Measurements from ENCODE around the gene PPP1R9A. TPM values are rescaled to one million over a fixed set of nuclear protein-coding genes. Genes with fewer than 3 reads are reported as not detected.

Gene PPP1R9A
- total RNA-seq, 1 donor from 2014 or later = 21.9 TPM

DNA sequence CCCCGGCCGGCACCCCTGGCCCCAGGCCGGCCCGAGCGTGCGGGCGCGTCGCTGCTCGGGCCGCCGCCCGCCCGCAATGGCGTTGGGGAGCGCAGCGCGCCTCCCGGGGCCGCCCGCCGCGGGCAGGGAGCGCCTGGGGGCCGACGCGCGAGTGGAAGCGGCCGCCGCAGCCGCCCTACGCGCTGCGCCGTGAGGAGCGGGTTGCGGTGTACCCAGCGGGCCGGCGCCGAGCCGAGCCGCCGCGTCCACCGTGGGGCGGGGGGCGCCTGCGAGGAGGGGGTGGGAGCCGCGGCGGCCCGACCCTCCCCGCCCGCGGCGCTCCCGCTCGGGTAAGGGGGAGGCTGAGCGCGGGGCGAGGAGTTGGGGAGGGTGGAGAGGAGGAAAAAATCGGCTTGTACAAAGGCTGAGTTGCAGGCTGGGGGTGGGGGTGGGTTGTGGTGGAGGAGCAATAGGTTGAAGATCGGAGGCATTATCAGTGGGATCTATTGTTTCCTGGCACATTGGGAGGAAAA is 473 bp downstream of the PPP1R9A start:
- intact Hi-C loops (cut with DNase I) = loop anchor here (5.0 to 10.0 kb wide), 2 partner anchors 139 to 287 kb away; no protein-coding TSS in a partner anchor
- peak; percentile 47 for ATAC-seq
- peak; percentile 64 for DNase-seq (ENCODE audit: missing footprints)

DNA sequence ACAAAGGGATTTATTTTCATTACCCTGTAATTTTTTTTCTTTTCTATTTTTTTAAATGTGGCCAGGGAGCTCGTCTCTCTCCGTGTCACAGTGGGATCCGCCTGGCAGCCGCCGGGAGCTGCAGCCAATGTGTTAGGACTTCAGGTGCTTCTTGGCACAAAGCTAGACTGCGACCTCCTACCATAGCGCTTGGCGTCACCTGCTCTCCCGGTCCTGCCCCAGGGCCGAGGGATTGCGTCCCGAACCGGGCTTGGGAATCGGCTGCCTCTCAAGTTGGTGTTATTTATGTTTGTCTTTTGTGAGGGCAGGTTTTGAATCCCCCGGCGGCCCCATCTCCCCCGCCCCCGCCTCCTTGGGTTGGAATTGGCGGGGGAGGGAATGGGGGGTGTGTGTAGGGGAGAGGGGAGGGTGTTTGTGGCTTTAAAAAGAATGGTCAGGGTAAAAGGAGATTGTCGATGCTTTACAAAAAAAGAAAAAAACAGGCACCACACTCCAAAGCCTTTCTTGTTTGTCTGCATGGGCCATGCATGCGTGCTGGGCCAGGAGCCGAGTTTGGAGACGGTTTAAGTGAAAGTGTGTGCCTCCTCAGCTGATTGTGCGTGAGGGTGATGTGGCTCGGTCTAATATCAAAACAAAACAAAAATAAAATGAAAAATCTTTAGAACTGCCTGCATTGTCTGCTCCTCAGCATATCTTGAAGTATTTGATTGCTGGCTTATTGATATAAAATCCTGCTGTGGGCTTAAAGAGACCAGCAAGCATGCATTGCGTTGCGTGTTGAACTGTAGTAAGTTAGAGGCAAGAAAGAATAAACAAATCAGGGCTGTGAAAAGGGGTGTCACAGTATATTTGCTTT is 1.2 kb downstream of the PPP1R9A start:
- peak; percentile 60 for DNase-seq (ENCODE audit: missing footprints)
- intact Hi-C loops (cut with DNase I) = loop anchor here (5.0 to 10.0 kb wide), 2 partner anchors 139 to 286 kb away; no protein-coding TSS in a partner anchor

DNA sequence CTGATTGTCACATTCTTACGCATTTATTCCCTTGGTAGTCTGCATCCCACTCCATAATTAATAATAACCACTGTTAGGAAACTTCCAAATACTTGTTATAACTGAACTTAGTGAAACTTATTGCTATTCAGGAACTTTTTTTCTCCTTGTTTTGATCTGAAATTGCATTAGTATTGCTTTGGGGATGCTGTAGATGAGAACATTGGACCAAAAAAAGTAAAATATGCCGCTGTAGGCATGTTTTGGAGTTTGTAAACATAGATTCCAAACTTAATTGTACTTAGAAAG is 1.7 kb downstream of the PPP1R9A start:
- DNase-seq (ENCODE audit: missing footprints) = no peak
- intact Hi-C loops (cut with DNase I) = loop anchor here (5.0 to 10.0 kb wide), 2 partner anchors 138 to 286 kb away; no protein-coding TSS in a partner anchor
- ATAC-seq = no peak

More for the DNA sequence above, 1.2 kb downstream of the PPP1R9A start:
- ATAC-seq = peak; percentile 37

DNA sequence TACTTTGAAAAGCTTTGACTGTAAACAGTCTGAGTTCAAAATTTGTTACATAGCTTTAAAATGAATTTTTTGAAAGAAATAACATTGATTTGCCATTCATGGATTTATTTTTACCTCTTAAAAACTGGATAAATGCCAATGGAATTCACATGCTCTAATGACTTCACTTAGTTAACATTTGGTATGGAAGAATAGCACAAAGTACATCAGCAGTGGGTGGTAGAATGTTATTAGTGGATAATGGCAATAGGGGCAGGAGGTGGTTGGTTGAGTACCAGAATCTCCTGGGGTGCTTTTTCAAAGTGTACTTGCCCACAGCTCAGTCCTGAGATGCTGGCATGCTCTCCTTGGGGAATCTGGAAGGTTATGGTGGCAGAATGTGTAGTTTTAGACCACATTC is 4.7 kb downstream of the PPP1R9A start:
- ATAC-seq = no peak
- no peak for DNase-seq (ENCODE audit: missing footprints)
- intact Hi-C loops (cut with DNase I) = no loop called here

DNA sequence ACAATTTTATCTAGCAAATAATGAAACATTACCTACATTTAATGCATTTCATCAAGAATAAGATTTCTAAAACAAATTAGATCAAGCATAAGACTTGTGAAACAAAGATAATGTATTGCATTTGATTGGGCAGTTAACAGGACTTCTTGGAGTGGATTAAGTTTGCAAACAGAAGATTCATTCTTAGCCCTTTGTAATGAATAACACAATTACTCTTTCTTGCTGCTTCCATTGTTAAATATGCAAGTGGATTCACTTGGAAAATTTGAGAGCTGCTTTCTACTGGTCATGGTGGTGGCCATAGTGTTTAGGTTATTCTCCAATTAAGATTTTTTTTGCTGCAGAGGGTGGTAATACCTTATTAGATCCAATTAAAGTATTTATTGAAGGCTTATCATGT is 6.0 kb downstream of the PPP1R9A start:
- intact Hi-C loops (cut with DNase I) = no loop called here
- DNase-seq (ENCODE audit: missing footprints) (no peak), ATAC-seq (no peak)

DNA sequence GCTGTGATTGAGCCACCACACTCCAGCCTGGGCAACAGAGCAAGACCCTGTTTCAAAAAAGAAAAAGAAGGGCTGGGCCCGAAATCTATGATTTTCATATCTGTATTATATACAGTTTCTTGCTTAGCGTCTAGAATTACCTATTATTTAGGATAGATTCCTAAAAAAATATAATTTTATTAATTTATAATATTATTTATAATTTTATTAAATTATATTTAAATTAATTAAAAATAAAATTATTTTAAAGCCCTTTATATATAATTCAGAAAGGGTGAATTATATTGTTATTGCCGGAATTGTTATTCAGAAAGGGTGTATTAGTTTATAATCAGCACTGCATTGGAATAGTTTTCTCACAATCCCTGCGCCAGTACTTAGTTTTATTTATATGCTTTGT is 14.5 kb downstream of the PPP1R9A start:
- intact Hi-C loops (cut with DNase I) = no loop called here
- ATAC-seq (no peak), DNase-seq (ENCODE audit: missing footprints) (no peak)

DNA sequence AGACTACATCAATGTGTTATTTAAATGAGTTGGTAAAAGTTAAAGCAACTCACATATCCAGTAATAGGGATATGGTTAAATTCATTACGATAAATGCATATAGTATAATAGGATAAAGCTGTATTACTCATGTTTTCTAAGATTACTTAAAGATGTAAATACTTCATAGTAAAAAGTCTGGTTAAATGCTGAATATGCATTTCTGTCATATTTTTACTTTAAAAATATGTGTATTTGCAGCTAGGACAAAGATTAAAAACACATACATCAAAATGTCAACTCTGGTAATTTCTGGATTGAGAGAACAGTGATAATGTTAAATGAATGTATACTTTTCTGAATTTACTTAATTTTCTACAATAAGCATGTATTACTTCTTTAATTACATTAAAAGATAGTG is 15.1 kb downstream of the PPP1R9A start:
- intact Hi-C loops (cut with DNase I) = no loop called here
- ATAC-seq (no peak), DNase-seq (ENCODE audit: missing footprints) (no peak)

DNA sequence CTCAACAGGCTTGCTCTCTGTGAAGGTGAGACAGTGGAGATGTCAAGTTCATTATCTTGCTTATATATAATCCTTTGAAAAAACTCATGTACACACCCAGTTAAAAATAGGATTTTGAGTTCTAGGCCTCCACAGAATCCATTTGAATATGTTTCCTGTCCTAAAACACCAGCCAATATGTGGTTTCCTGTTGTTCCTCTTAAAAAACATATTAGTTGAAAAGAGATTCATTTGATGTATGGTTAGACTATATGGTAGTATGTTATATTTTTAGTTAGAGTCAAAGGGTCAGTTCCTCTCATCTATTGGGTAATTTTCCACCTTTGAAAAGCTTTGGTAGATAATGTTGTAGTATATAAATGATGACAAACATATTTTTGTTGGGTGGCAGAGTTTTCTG is 16.0 kb downstream of the PPP1R9A start:
- intact Hi-C loops (cut with DNase I) = no loop called here
- no peak for ATAC-seq
- no peak for DNase-seq (ENCODE audit: missing footprints)

DNA sequence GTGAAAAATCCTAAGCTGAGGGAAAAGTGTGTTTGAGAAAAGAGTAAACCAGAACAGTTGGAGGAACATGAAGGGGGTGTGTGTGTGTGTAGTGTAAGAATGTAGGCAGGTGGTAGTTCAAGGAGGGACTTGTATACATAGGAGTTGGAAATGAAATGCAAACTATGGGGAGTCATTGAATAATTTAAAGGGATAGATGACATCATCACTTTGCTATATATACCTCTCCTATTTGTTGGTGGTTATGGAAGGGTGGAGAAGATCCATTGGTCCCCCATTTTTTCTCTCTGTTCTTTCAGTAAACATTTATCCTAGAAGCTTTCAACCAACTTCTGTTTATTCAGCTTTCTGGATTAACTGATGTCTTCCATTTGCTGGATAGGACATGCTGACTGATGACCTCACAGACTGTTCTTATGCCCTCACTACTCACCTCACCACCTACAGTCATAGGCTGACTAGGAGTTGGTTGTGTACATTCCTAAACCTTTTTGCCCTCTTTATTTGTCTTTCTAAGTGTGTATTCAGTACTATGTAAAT is 20.8 kb downstream of the PPP1R9A start:
- ATAC-seq (no peak), DNase-seq (ENCODE audit: missing footprints) (no peak)
- intact Hi-C loops (cut with DNase I) = no loop called here

DNA sequence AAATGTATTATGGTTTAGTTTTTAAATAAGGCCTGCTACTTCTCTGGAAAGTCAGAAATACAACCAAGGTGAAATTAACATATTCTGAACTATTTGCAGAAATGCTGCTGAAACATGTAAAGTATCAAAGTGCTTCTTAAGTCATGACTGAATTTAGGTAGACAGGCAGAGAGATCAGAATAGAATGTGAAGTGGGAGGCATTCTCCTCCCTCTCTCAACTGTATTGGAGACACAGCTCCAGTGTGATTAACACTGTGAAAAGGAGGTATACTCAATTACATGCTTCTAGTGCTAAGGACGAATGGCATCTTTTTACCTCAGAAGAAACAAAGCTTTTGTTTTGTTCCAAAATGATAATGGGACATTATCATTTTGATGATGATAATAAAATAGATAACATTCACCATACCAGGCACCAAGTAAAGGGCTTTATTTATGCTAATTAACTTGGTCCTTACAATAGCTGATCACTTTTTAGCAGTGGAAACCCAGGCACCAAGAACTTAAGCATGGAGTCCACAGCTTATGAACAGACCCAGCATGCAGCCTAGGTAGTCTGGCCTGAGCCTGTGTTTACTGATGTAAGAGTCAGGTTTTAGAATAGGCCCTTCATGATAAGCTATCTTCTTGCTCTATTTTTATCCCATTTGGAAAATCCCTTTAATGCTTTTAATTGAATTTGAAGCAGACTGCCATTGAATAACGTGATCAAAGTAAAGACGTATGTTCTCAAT is 26.0 kb downstream of the PPP1R9A start:
- intact Hi-C loops (cut with DNase I) = no loop called here
- ATAC-seq (peak; percentile 68), DNase-seq (ENCODE audit: missing footprints) (no peak)

DNA sequence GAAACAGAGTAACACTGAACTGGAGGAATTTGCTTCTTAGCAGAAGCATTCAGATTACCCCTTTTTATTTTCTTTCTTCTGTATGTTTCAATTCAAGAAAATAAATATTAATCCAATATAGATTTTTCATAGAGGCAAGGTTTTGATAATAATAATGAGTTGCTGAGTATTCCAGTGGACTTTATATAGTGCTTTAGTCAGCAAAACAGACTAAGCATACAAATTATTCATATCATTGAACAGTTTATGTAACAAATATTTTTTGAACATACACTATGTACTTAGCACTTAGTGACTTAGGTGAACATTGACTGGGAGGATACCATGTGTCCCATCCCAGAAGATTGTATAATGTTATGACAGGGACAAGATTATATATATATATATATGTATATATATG is 32.0 kb downstream of the PPP1R9A start:
- ATAC-seq (no peak), DNase-seq (ENCODE audit: missing footprints) (no peak)
- intact Hi-C loops (cut with DNase I) = no loop called here

DNA sequence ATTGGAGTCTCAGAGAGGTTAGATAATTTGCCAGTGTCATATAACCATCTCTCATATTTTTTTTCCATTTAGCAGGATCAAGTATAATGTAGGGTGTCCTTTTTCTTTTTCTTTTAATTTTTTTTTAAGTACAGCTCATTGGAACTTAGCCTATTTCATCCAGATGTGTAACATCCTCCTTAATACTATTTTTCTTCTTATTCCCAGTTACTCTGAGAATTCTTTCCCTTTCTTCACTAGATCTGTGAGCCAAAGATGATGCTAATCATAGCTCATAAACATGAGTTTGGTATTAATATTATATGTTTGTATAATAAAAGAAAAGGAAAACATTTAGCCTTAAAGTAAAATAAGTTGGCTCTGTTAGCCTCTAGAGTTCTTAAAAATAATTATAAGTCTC is 32.8 kb downstream of the PPP1R9A start:
- ATAC-seq = no peak
- intact Hi-C loops (cut with DNase I) = no loop called here
- DNase-seq (ENCODE audit: missing footprints) = no peak

DNA sequence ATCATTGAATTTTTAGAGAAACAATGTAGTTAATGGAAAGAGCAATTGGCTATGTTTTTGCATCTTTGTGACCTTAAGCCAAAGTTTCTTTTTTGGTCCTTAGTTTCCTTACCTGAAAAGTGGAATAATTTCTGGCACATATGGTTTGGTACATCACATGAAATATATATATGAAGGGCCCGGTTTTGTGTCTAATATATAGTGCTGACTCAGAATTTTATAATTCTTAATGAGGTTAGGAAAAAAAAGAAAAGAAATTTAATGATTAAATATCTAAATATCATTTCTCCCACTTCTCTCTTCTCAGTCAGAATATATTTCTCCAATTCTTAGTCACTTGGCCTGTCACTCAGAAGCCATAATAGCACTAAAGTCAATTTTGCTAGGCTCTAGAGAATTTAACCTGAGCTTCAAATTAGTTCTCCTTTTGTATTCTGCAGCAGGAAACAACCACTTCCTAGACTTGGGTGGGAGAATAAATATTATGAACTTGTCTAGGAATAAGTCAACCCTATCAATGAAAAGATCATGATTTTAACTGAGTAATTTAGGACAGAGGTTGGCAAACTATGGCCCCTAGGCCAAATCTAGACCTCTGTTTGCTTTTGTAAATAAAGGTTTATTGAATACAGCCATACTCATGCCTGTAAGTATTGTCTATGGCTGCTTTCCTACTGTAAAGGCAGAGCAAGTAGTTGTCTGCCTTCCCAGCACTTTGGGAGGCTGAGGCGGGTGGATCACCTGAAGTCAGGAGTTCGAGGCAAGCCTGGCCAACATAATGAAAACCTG is 34.6 kb downstream of the PPP1R9A start:
- DNase-seq (ENCODE audit: missing footprints) = no peak
- intact Hi-C loops (cut with DNase I) = no loop called here
- ATAC-seq = no peak

DNA sequence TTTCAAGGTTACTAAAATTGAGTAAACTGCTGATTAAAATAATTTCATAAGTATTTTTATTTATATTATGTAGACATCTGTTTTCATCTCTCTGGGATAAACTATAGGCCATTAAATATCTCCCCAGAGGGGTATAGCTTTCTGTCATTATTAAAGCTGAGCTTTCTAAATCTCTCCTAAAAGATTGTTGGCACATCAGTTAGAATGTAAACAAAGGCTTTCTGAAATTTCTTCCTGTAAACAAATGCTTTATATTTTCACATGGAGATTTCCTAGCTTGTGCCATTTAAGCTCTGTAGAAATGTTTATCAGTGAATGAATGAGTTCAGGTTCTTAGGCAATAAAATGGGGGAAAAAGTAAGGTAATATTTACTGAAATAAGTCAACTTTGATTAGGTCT is 35.7 kb downstream of the PPP1R9A start:
- DNase-seq (ENCODE audit: missing footprints) = no peak
- intact Hi-C loops (cut with DNase I) = no loop called here
- ATAC-seq = no peak

DNA sequence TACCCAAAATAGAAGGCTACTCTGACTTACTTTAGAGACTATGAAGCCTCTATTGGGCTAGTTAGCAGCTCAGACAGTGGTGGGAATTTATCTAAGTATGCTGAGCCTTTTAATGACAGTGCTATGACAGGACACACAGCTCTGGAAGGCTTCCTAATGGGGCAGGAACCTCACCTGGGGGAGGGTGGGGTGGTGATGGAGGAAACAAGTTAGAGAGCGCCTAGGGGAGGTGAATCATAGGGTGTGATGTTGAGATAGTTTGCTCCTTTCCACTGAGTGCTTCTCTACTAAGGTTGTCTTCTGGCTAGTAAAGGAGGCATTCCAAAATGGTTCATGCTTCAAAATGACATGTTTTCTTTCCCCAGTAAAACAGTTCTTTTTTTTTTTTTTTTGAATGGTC is 42.1 kb downstream of the PPP1R9A start:
- intact Hi-C loops (cut with DNase I) = no loop called here
- ATAC-seq = no peak
- DNase-seq (ENCODE audit: missing footprints) = no peak

DNA sequence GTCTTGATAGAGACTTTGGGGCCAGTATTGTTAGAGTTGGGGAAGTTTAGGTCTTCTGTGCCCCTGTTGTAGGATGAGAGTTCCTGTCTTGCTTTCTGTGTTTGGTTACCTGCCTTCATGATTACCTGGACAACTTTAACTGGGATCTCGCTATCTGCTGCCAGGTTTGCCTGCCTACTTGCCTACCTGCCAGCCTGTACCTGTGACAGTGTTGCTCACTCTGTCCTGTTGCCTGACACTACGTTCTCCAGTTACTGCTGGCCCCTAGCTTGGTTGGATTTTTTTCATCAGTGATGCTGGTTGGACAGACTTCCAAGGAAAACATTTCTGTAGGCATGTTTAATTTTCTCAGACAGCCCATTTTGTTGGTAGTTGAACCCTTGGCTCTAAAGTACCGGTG is 48.4 kb downstream of the PPP1R9A start:
- ATAC-seq (no peak), DNase-seq (ENCODE audit: missing footprints) (no peak)
- intact Hi-C loops (cut with DNase I) = no loop called here

DNA sequence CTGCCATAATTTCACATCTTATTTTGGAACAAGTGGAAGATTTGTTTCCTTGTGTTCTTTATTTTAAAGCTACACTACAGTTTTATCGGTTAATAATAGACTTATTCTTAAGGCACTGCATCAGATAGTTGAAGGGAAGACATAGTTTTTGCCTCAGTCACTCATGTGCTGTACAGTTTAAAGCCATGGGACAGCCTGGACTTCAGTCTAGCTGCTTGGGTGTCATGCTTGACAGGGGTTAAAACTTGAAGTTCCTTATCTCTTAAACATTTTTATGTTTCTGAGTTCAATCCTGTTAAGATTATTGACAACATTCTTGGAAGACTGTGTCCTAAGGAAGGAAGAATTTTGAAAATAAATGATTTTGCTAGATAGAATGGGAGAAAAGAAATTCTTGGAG is 49.7 kb downstream of the PPP1R9A start:
- no peak for ATAC-seq
- intact Hi-C loops (cut with DNase I) = no loop called here
- DNase-seq (ENCODE audit: missing footprints) = no peak

DNA sequence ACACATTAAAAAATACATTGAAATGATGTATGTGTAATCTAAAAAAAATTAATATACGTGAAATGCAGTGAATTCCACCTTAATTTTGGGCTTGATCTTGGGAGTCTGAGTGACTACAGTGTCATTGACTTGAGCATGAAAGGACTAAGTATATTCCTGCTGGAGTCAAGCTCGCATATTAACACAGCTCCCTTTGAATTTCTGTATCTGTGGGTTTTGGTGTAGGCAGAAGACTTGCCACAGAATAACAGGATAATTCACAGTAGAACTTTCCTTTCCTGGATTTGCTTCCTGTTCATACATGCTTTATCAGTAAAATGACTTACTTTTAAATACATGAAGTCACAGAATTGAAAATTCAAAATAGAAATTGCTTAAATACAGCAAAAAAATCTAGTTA is 55.3 kb downstream of the PPP1R9A start:
- intact Hi-C loops (cut with DNase I) = no loop called here
- no peak for DNase-seq (ENCODE audit: missing footprints)
- ATAC-seq = no peak

DNA sequence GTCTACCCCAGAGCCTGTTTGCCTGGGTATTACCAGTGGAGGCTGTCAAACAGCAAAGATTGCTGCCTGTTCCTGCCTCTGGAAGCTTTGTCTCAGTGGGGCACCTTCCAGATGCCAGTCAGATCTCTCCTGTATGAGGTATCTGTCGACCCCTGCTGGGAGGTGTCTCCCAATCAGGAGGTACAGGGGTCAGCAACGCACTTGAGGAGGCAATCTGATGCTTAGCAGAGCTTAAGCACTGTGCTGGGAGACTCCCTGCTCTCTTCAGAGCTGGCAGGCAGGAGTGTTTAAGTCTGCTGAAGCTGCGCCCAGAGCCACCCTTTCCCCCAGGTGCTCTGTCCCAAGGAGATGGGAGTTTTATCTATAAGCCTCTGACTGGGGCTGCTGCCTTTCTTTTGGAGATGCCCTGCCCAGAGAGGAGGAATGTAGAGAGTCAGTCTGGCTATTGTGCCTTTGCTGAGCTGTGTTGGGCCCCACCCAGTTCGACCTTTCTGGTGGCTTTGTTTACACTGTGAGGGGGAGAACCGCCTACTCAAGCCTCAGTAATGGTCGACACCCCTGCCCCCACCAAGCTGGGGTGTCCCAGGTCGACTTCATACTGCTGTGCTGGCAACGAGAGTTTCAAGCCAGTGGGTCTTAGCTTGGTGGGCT is 62.2 kb downstream of the PPP1R9A start:
- ATAC-seq = no peak
- DNase-seq (ENCODE audit: missing footprints) = no peak
- intact Hi-C loops (cut with DNase I) = no loop called here

Measured in Right ventricle myocardium inferior (tissue), 1 donor.